ENCODE measurements around the gene WDR4.
A peak's percentile ranks its signal among the peaks of the same experiment; 100 is the strongest.

- TF ChIP-seq CTCF (IDR thresholded peaks at IDR 0.05) (peak in 1 of 6 experiments; percentile 48), POLR2A (IDR thresholded peaks at IDR 0.05) (peak in 2 of 4 donors; percentile 70 to 77)
Observed at GRCh38 chr21:42878993-42879787, at the start of gene WDR4.
